GM21526 (cell line): ENCODE measurements around the gene SECTM1.

ENCODE experiments used
- ATAC-seq: cut with Tn5 transposase; IDR thresholded peaks from one replicate; pipeline ENCODE4 v1.9.1; 2021; ENCODE audit warnings: moderate library complexity; ENCODE audit not compliant: unreplicated experiment, low FRiP score

The SECTM1 gene

DNA sequence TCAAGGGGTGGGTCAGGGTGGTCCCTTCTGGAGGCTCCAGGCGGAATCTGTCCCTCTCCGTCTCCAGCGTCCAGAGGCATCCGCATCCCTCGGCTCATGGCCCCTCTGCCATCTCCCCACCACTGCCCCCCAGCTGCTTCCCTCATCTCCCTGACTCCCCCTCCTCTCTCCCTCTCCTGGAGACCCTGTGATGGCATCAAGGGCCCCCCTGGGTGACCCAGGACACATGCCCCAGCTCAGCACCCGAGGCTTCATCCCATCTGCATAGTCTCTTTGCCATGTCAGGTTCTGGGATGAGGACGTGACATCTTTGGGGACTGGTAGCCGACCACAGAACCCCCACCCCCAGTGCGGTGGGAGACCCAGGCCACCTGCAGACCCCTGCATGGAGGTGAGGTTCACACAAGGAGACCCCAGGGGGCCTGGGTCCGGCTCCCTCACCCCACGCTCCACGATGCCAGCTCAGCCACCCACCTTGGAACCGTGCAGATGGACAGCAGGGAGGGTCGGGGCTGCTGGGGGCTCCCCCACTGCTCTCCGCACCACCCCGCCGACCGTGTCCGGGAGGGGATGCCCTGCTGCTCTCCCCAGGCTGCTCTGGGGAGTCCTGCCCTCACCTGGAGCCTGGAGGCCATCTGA is 3.8 kb downstream of the SECTM1 start:
- ATAC-seq, result no peak

DNA sequence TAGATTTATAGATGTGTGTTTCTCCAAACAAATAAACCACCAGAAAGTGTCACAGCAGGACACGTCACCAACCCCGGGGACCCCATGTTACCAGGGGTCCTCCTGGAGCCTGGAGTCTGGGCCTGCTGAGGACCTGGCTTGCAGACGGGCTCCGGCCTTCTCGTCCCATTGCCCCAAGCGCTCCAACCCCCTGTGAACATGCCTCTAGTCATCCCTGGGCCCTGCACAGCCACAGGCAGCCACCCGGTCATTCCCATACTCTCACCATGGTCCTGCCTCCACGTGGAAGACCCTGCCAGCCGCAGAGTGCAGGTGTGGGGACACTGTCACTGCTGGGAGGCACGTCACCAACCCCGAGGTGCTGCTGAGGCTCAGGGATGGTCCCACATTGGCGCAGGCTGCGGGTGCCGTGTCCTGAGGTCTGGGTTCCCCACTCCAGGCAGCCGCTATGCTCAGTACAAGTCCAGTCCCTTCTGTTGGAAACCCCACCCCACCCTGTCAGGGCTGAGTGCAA is 4.5 kb downstream of the SECTM1 start:
- ATAC-seq, result no peak

DNA sequence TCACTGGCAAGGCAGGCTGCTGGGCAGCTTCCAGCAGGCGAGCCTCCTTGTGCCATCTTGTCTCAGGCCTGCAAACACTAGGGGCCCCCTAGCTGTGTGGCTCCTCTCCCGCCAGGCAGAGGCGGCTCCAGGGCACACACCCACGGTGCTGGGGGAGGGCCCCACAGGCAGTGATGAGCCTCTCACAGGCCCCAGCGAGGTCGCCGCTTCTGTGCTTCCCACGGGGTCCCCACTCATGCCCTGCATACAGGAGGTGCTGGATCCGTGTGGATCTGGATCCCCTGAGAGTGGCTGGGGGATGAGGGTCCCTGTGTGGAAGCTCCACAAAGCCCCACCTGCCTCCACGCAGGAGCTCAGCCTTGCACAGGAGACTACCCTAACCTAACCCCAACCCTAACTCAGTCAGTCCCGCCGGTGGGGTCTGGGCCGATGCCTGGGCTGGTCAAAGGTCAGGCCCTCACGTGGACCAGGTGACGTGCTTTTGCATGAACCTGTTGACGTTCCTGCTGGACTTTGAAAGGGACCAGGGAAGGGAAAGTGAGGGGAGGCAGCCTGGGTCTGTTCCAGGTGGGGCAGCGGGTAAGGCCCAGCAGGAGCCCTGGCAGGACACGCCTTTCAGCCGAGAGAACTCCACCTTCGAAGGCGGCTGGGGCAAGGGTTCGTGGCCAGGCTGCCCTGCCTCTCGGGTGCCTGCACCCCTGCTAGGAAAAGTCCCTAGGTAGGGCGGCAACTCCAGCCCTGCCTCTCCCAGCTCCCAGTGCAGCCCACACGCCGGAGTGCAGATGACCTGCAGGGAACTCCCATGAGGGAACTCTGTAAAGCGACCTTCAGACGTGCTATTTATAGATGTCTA is 5.2 kb downstream of the SECTM1 start:
- no peak for ATAC-seq

DNA sequence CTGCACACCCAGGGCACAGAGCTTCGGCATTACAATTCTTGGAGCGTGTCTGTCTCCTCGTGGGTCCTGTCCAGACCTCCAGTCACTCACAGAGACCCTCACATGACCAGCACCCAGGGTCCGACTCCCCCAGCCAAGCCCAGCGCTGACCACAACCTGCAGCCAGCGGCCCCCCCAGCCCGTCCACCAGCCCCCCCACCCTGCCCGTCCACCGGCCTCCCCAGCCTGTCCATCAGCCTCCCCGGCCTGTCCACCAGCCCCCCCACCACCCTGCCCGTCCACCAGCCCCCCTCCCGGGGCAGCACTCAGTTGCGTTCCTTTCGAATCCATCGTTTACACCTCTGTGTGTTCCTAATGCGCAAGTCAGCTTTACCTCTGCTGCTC is 5.8 kb downstream of the SECTM1 start:
- no peak for ATAC-seq

DNA sequence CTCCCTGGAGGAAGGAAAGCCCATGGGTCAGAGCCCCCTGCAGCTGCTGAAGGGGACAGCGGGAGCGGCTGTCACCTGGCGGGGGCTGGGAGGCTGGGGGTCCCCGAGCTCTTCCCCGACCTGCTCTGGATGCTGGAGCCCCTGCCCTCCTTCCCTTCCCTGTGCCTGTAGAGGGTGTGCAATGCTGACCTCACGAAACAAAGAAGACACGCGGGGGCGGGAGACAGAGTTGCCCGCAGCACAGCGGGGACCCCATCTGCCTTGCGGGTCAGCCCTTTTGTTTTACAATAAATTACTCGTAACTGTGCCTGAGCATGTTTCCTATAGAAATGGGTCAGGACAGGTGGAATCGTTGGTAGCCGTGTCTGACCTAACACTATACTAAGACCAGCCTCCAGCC is 6.3 kb downstream of the SECTM1 start:
- no peak for ATAC-seq

DNA sequence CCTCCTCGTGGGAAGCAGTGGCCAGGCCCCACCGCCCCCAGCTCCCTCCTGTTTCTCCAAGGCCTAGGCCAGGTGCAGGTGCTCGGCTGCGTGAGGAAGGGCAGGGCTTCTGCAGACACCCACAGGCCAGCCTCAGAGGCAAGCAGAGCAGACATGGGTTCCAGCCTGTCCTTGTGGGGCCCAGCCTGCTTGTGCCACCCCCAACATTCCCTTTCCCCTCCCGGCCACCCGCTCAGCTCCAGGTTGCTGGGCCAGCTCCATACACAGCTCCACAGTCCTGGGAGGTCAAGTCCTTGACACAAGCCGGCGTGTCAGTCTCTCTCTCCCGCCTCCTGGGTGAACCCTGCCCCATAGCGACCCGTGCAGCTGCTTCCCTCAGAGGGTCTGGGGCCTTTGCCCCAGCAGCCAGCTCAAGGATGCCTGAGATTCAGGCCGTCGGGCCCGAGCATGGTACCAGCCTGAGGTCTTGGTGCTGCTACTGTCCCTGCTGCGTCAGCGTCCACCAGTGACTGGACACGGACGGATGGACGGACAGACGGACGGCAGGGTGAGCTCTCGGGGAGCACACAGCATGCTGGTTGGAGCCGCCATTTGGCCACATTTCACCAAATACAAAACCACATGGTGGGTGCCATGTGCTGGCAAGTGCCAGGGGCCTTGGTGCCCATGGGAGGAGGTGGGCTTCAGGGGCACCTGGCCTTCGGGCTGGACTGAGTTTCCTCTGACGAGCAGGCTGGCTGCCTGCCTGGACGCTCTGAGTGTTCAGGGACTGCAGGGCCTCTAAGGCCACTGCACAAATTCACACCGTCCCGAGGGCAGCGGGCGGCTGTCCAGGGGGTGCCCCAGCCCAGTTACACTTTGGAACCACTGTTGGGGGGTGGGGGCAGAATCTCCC is 8.0 kb downstream of the SECTM1 start:
- ATAC-seq, result no peak

DNA sequence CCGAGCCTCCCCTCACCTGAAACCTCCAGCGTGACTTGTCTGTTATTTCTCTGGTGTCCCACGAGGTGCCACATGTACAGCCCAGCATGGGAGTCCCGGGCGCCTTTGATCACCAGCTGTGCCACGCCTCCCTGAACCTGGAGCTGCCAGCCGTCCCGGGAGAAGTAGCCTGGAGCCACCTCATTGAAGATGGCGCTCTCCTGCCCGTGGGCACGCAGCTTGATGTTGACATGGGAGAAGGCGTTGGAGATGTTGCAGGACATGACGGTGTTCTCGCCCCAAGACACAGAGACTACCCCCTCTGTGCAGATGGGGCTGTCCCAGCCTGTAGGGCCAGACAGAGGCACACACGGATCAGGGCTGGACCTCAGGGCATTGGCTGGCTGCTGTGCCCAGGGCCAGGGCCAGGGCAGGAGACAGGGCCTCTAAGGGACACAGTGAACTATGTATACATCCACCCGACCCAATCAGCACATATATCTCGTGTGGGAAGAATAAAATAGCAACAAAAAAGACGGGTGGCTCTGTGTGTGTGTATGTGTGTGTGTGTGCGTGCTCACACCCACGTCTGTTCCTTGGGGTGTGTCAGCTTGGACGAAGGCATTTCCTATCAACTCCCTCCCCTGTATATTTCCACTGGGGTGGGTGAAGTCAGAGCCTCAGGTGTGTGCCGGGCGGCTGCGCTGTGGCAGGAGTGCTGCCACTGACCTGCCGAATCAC is 8.8 kb downstream of the SECTM1 start:
- ATAC-seq, result no peak

DNA sequence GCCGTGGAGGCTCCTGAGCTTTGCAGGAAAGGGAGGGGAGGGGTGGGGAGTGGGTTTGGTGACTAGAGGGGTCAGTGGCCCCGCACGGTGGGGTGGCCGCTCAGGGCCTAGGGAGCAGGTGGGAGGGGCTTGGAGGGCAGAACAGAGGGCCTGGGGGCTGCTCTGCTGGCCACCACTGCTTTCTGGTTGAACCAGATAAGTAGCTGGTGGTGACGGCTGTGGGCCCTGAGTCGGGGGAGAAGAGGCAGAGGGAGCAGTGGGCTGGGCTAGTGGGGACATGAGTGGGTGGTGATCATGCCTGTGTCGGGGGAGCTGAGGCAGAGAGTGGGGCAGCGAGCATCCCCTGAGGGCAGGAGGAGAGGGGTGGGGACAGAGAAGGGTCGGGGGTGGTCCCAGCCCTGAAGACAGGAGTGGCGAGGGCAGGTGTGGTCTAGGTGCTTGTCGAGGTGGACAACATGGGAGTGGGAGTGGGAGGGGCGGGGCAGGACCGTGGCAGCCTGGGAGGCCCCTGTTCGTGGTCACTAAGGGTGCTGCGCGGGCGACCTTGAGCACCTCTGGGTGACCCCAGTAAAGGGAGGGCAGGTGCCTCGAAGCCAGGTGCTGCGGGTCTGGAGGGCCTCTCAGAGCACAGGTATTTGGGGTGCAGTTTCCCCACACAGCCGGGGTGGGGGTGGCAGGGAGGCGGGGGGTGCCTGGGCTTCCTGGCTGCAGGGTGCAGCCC is 9.9 kb downstream of the SECTM1 start:
- no peak for ATAC-seq

DNA sequence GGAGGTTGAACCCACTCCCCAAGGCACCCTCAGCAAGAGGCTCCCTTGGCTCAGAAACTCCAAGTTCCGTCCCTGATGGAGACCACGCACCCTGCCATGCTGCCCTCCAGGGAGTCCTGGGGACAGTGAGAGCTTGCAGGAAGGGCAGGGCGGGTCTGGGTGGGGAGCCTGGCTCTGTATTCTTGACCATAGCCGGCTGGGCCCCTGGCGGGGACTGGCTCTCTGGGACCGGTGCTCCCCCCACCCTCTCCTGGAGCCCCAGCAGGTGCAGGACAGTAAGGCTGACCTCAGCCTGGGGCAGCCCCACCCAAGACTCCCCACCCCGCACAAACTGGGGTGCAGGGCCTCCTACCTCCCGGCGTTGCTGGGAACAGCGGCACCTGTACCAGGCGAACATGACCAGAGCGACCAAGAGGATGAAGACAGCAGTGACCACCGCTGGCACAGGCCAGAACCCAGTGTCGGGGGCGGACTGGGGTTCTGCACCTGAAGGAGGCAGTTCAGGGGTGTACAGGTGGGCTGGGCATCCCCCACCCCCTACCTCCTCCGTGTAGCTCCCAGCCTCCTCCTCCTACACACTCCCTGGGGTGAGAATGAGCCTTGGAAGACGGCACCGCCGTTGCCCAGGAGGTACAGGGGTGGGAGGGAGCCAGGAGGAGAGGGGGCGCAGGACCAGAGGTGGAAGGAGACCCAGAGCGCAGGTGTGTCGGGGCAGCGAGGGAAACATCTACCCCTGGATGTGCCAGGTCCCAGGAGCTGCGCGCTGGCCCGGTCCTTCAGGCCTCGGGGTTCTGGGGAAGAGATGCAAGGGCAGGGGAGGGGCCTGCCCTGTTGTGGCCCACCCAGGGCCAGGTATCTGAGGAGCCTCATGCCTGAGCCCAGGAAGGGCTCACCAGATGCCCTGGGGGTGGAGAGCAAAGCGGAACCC is 10.8 kb downstream of the SECTM1 start:
- no peak for ATAC-seq

DNA sequence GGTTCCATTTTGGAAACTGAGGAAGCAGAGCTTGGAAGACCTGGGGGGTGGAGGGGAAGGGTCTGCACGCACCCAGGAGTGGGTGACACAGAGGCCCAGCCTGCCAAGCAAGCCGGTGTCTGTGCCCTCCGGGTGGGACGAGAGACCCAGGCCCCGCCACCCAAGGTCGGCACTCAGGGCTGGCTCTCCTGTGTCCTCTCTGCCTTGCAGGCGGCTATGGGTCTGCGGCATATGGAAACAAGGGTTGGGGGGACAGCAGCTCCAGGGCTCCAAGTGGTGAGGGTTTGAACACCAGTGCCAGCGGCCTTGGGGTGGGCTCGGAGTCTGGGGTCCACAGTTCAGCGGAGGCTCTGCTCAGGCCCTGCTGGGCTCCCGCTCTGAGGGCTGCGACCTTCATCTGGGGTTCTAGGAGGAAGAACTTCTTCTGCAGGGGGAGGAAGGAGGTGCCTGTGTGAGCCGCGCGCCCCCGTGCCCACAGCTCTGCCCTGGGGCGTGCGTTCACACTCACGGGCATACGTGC is 11.6 kb downstream of the SECTM1 start:
- no peak for ATAC-seq

DNA sequence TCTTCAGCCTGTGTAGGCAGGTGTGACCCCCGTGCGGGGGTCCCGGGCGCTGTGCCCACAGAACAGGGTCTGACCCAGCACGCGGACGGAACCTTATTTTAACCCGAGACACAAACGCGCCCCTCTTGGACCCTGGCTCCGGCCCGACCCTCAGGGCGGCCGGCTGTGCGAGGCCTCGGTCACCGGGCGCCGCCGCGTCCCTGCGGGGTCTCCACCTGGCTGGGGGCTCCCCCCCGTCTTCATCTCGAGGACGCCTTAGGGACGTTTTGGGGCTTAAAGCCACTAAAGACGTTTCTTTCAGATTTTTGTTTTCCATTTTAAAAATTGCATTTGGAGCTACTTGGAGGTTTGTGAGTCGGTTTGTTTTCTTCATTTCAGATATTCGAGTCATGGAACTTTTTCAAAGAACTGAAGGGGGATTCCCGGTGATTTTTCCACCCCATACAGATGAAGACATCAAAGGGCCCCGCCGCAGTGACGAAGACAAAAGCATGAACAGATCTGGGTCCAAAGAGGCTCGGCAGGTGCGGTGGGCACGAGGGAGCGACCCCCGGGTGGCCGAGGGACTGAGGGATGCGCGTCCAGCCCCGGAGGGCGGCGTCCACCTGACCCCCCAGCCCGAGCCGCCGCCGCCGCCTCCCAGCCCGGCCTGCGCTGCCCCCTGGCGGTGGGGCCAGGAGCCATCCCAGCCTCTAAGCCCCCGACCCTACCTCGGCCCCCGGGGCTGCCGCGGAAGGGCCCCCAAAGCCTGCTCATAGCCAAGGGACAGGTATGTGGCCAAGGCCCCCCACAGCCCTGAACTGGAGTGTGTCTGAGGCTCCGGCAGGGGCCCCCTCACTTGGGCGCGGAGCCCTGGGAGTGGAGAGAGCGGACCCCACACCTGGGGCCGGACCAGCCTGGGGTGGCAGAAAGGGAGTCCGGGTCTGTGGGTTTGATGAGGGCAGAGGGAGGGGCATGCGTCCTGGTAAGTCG is 12.3 kb downstream of the SECTM1 start:
- ATAC-seq, result no peak

DNA sequence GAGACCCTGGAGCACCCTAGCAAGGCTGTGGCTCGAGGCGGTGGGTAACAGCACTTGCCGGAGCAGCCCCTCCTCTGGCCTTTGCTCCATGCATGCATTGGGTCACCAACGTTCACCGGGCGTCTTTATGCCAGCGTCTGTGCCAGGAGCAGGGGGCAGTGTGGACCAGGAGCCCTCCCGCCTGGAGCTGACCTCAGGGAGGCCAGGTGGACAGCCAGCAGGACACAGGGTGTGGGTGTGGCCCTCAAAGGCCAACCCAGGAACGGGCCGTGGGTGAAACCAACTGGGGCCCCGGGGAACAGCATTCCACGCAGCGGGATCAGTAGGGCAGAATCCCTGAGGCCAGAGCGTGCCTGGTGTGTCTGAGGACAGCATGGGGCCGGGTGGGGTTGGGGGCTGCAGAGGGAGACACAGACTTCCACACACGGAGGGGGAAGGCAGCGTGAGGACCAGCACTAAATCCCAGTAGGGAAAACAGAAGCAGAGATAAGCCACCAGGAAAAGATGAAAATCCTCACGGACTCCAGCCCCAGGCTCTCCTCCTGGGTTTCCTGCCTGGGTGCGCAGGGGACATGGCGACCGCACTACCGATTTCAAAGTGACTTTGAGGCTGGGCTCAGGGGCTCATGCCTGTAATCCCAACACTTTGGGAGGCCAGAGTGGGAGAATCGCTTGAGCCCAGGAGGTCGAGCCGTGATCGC is 13.3 kb downstream of the SECTM1 start:
- no peak for ATAC-seq

DNA sequence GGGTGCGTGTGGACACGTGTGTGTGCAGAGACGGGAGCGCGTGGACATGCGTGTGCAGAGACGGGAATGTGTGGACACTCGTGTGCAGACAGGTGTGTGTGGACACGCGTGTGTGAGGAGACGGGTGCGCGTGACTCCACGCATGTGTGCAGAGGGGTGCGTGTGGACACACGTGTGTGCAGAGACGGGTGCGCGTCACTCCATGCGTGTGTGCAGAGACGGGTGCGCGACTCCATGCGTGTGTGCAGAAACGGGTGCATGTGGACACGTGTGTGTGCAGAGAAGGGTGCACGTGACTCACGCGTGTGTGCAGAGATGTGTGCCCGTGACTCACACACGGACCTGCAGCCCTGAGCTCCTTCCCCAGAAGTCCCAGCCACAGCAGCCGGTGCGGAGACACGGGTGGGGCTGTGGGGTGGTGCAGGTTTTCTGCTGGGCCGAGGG is 13.9 kb downstream of the SECTM1 start:
- no peak for ATAC-seq

DNA sequence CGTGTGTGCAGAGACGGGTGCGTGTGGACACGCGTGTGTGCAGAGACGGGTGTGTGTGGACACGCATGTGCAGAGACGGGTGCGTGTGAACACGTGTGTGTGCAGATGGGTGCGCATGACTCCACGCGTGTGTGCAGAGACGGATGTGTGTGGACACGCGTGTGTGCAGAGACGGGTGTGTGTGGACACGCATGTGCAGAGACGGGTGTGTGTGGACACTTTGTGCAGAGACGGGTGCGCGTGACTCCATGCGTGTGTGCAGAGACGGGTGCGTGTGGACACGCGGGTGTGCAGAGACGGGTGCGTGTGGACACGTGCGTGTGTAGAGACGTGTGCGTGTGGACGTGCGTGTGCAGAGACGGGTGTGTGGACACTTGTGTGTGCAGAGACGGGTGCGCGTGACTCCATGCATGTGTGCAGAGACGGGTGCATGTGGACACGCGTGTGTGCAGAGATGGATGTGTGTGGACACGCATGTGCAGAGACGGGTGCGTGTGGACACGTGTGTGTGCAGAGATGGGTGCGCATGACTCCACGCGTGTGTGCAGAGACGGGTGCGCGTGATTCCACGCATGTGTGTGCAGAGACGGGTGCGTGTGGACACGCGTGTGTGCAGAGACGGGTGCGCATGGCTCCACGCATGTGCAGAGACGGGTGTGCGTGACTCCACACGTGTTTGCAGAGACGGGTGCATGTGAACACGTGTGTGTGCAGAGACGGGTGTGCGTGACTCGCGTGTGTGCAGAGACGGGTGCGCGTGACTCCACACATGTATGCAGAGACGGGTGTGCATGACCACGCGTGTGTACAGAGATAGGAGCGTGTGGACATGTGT is 14.6 kb downstream of the SECTM1 start:
- ATAC-seq, result no peak

DNA sequence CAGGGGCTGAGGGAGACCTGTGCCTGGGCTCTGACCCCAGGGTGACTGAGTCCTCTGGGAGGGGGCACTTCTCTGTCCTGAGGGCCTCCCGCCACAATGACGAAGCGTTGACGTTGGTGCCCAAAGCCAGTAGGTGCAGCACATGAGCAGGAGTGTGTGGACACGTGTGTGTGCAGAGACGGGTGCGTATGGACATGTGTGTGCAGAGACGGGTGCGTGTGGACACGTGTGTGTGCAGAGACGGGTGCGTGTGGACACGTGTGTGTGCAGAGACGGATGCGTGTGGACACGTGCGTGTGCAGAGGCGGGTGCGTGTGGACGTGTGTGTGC is 15.4 kb downstream of the SECTM1 start:
- no peak for ATAC-seq
